Ovary (tissue), 9 donors: Measurements from ENCODE around the gene PLCL1. TPM values are rescaled to one million over a fixed set of nuclear protein-coding genes. Genes with fewer than 3 reads are reported as not detected.

Source experiments
- DNase-seq, 5 donors: peaks; one replicate each; pipeline ENCODE4 v3.0.0-alpha.2; 2019 to 2020
- H3K27ac ChIP-seq, 2 donors: fragments of 200-600 bp; one replicate each; pipeline versions ENCODE4 v1.5.1 to v1.8.0; 2019 to 2022
- H3K27me3 ChIP-seq: fragments of 200-600 bp; one replicate; pipeline ENCODE4 v1.8.0; 2022
- H3K36me3 ChIP-seq: fragments of 200-600 bp; sonication (generic); one replicate; pipeline ENCODE4 v1.5.1; 2019
- H3K4me1 ChIP-seq: one replicate; pipeline ENCODE4 v1.8.1; 2013; ENCODE audit warnings: mild to moderate bottlenecking, moderate library complexity; ENCODE audit not compliant: insufficient read depth
- H3K4me3 ChIP-seq: fragments of 200-600 bp; sonication (generic); one replicate; pipeline ENCODE4 v1.5.1; 2017
- H3K9me3 ChIP-seq, 2 donors: fragments of 200-600 bp in 1 of 2; sonication (generic) in 1 of 2; one replicate each; pipeline versions ENCODE4 v1.5.1 to v1.8.1; 2013 to 2019; ENCODE audit warnings: mild to moderate bottlenecking in 1 of 2, moderate library complexity in 1 of 2
- CTCF ChIP-seq, 3 donors: fragments of 450-650 bp in 2 of 3; fragments of 200-600 bp in 1 of 3; IDR thresholded peaks; one replicate each; pipeline versions ENCODE4 v1.5.1 to v1.8.0; 2016 to 2022; ENCODE audit warnings: antibody characterized with exemption in 3 of 3, mild to moderate bottlenecking in 1 of 3
- EP300 ChIP-seq: sonication (generic); formaldehyde crosslinking; IDR thresholded peaks from one replicate; pipeline ENCODE4 v1.6.1; 2017; ENCODE audit warnings: antibody characterized with exemption
- POLR2A ChIP-seq: fragments of 450-650 bp; IDR thresholded peaks from one replicate; pipeline ENCODE4 v1.6.1; 2017; ENCODE audit warnings: antibody characterized with exemption, mild to moderate bottlenecking, moderate library complexity
- WGBS, 3 donors: extraction: QIAGEN DNeasy Blood & Tissue Kit in 1 of 3; methylation state at CpG; one replicate each; pipeline versions ENCODE4 v1.1.5 to v1.1.7; 2013 to 2017; 5-methylcytosine and 5-hydroxymethylcytosine counted together
- intact Hi-C, 4 donors: fragments of 100-400 bp; cut with DNase I; formaldehyde crosslinking; loops; one replicate each; pipeline versions ENCODE4 v1.11.0 to v1.15.1; 2022 to 2023
- polyA plus RNA-seq, 2 donors: library from polyadenylated mRNA; stranded (reverse); fragments of 200-250 nt in 1 of 2; fragments of 350-450 nt in 1 of 2; fragmentation: Illumina TruSeq in 1 of 2; extraction: RNeasy Lipid Tissue Mini Kit (QIAGEN cat#74804) in 1 of 2; gene quantifications; one replicate each; pipeline ENCODE4 v1.2.3, GENCODE V29; 2013 to 2014
- total RNA-seq, 7 donors: library from RNA; depleted of rRNA in 2 of 7; stranded (reverse); fragments of >200 nt in 2 of 7; fragmentation: NEBNext Ultra II Directional in 3 of 7; extraction: Animal tissue kit (Norgen Biotek cat#: 25700) in 3 of 7; gene quantifications; one replicate each; pipeline versions ENCODE4 v1.1.0 to v1.2.4, GENCODE V29; 2016 to 2023
- donor health status: DM: no; HTN: no; CAD: no; lungs with moderate emphysema.
- donor health status: DM: no; HTN: no; CAD: no.
- donor health status: Bipolar disorder and iron deficiency.
- donor health status: DM: yes; HTN: yes; CAD: no.
- donor health status: DM: no; HTN: no; CAD: no.
- donor health status: DM: yes; HTN: yes; CAD: no.

The PLCL1 gene
- total and polyA plus RNA-seq, 9 donors: 8.4 to 17.9 (median 11.1) TPM

GRCh38 chr2:198143156-198143555 lies 338.8 kb downstream of the PLCL1 start:
- 88 to 93% (median 91%) methylated on average over 4 of the region's 4 CpGs for WGBS, 3 donors
- H3K27me3 ChIP-seq: no peaks in the 10 kb centered on the region
- no peak overlapping the region for H3K4me3 ChIP-seq
- H3K4me1 ChIP-seq: peaks cover 1% of the 10 kb centered on the region
- no peak for TF ChIP-seq POLR2A
- TF ChIP-seq EP300: no peak
- no peak for TF ChIP-seq CTCF (IDR thresholded peaks at IDR 0.05)
- no peaks in the 10 kb centered on the region for H3K36me3 ChIP-seq
- intact Hi-C loops: no loop called here
- no peak for DNase-seq
- no peak overlapping the region for H3K27ac ChIP-seq
- no peaks in the 10 kb centered on the region for H3K9me3 ChIP-seq

- no peaks in the 10 kb centered on the region for H3K36me3 ChIP-seq
- TF ChIP-seq CTCF (IDR thresholded peaks at IDR 0.05) (no peak), EP300 (no peak), POLR2A (no peak)
- 52 to 79% (median 56%) methylated on average over 1 of the region's 1 CpG for WGBS, 3 donors
- H3K27ac ChIP-seq: no peak overlapping the region
- no peak overlapping the region for H3K4me3 ChIP-seq
- DNase-seq: no peak
- no peaks in the 10 kb centered on the region for H3K27me3 ChIP-seq
- no peaks in the 10 kb centered on the region for H3K9me3 ChIP-seq
- intact Hi-C loops: no loop called here
- H3K4me1 ChIP-seq: peaks cover 1% of the 10 kb centered on the region
Measured at GRCh38 chr2:198143793-198144192, 339.4 kb downstream of the PLCL1 start.

GRCh38 chr2:198144660-198145059 lies 340.3 kb downstream of the PLCL1 start:
- intact Hi-C loops: no loop called here
- no peak overlapping the region for H3K27ac ChIP-seq
- no peak overlapping the region for H3K4me3 ChIP-seq
- peaks cover 1% of the 10 kb centered on the region for H3K4me1 ChIP-seq
- H3K27me3 ChIP-seq: no peaks in the 10 kb centered on the region
- H3K9me3 ChIP-seq: no peaks in the 10 kb centered on the region
- WGBS, 3 donors: 77 to 84% (median 82%) methylated on average over 3 of the region's 3 CpGs
- H3K36me3 ChIP-seq: no peaks in the 10 kb centered on the region
- TF ChIP-seq CTCF (IDR thresholded peaks at IDR 0.05) (no peak), POLR2A (no peak), EP300 (no peak)
- DNase-seq: no peak

GRCh38 chr2:198146346-198146940 lies 342.1 kb downstream of the PLCL1 start:
- Histone ChIP-seq H3K36me3 (no peaks in the 10 kb centered on the region), H3K27ac (no peak overlapping the region), H3K4me3 (no peak overlapping the region), H3K27me3 (no peaks in the 10 kb centered on the region), H3K9me3 (no peaks in the 10 kb centered on the region), H3K4me1 (peaks cover 1% of the 10 kb centered on the region)
- intact Hi-C loops: no loop called here
- TF ChIP-seq CTCF (IDR thresholded peaks at IDR 0.05) (no peak), POLR2A (no peak), EP300 (no peak)
- DNase-seq: no peak
- WGBS, 3 donors: 74 to 86% (median 80%) methylated on average over 3 of the region's 3 CpGs
